ENCODE results near the gene AVPR1B.

AVPR1B gene

GRCh38 chr1:206117151-206117948, at the start of gene AVPR1B:
TSS of gene AVPR1B (minus strand) at chr1:206117388. CDS start at chr1:206116890, 498 bp downstream.
- no peak for DNase-seq (ENCODE audit: low read depth)

- DNase-seq (ENCODE audit: low read depth) = no peak
These were observed 28.6 kb upstream of the AVPR1B start for GRCh38 chr1:206145771-206146290.

GRCh38 chr1:206144605-206145004, 27.4 kb upstream of the AVPR1B start:
- DNase-seq (ENCODE audit: low read depth) = no peak

- no peak for DNase-seq (ENCODE audit: low read depth)
These were observed 26.5 kb upstream of the AVPR1B start for GRCh38 chr1:206143537-206144172.

GRCh38 chr1:206142770-206143169, 25.6 kb upstream of the AVPR1B start:
- no peak for DNase-seq (ENCODE audit: low read depth)

GRCh38 chr1:206142011-206142410, 24.8 kb upstream of the AVPR1B start:
- DNase-seq (ENCODE audit: low read depth) = no peak

GRCh38 chr1:206136241-206136640, 19.1 kb upstream of the AVPR1B start:
- no peak for DNase-seq (ENCODE audit: low read depth)

- DNase-seq (ENCODE audit: low read depth) = no peak
These were observed 18.1 kb upstream of the AVPR1B start for GRCh38 chr1:206135248-206135647.

GRCh38 chr1:206133751-206134415, 16.7 kb upstream of the AVPR1B start:
- DNase-seq (ENCODE audit: low read depth) = no peak

GRCh38 chr1:206131037-206131436, 13.8 kb upstream of the AVPR1B start:
- DNase-seq (ENCODE audit: low read depth) = no peak

- DNase-seq (ENCODE audit: low read depth) = no peak
These were observed 11.0 kb upstream of the AVPR1B start for GRCh38 chr1:206128196-206128595.

GRCh38 chr1:206127336-206127735, 10.1 kb upstream of the AVPR1B start:
- no peak for DNase-seq (ENCODE audit: low read depth)

GRCh38 chr1:206125346-206125745, 8.2 kb upstream of the AVPR1B start:
- DNase-seq (ENCODE audit: low read depth) = no peak

GRCh38 chr1:206122686-206123085, 5.5 kb upstream of the AVPR1B start:
- no peak for DNase-seq (ENCODE audit: low read depth)

- DNase-seq (ENCODE audit: low read depth) = no peak
These were observed 4.1 kb upstream of the AVPR1B start for GRCh38 chr1:206121269-206121668.

- no peak for DNase-seq (ENCODE audit: low read depth)
These were observed 3.2 kb upstream of the AVPR1B start for GRCh38 chr1:206120406-206120805.

GRCh38 chr1:206116873-206117150, 376 bp downstream of the AVPR1B start:
- no peak for DNase-seq (ENCODE audit: low read depth)

GRCh38 chr1:206116191-206116872, 856 bp downstream of the AVPR1B start:
- no peak for DNase-seq (ENCODE audit: low read depth)

GRCh38 chr1:206115791-206116190, 1.4 kb downstream of the AVPR1B start:
- DNase-seq (ENCODE audit: low read depth) = no peak

GRCh38 chr1:206114692-206115640, 2.2 kb downstream of the AVPR1B start:
- DNase-seq (ENCODE audit: low read depth) = no peak

GRCh38 chr1:206112600-206113301, 4.4 kb downstream of the AVPR1B start:
- no peak for DNase-seq (ENCODE audit: low read depth)

All from T-helper 22 cell (primary cell).